IPS DF 4.7 (cell line): ENCODE data around the gene KLHL3.

Experiments
- DNase-seq: peaks from one replicate; pipeline ENCODE4 v3.0.0-alpha.2; 2013; ENCODE audit warnings: low spot score; ENCODE audit errors: extremely low read depth

Gene KLHL3

DNA sequence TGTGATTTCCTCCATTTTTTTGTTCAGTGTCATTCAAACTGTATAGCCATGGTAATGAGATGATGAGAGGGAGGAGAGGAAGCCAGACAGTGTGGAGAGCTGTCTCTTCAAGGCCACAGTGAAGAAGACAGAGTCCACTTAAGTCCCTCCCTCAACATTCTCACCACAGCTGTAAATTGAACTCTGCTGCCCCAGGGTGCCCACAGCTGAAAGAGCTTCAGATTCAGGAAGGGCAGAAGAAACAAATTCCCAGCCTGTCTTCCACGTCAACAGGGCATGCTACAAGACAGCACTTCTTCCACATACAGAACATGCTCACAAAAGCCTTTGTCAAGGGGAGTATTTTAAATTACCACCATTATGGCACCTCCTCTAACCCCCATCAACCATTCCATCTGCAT, 100.4 kb downstream of the KLHL3 start:
- no peak for DNase-seq

GRCh38 chr5:137633896-137634295, 102.0 kb downstream of the KLHL3 start:
- no peak for DNase-seq

GRCh38 chr5:137632716-137633115, 103.2 kb downstream of the KLHL3 start:
- DNase-seq: no peak

- no peak for DNase-seq
Measured at GRCh38 chr5:137631453-137631852, 104.4 kb downstream of the KLHL3 start.

- DNase-seq: no peak
Measured at GRCh38 chr5:137630972-137631370, 104.9 kb downstream of the KLHL3 start.

DNA sequence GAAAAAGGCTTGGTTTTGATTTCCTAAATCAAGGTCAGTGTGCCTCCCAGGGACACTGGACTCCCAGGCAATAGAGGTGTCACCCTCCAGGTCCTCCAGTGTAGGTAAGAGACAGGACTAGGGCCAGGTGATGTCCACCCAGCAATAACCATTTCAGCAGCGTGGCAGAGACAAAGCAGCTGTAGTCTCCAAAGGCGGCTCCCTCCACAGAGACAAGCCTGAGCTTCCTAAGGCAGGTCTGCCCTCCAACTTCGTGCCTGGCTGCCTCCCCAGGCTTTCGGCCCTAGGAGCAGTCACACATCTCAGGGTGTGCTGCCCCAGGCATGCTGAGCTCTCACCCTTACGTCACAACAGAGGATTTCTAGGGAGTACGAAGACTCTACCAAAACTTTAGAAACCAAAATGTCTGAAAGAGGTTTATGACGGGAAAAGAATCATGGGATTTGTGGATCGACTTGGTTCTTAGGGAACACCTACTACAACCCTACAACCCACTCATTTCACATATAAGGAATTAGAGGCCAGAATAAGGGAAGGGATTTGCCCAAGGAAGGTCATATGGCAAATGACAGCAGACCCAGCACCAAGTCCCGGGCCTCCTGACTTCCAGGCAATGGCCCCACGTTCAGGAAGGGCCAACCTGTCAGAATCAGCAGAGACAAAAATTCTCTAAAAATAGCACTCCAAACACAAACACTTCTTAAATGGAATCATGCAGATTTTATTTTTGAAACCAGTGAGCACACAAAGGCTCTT, 105.5 kb downstream of the KLHL3 start:
- DNase-seq: no peak

DNA sequence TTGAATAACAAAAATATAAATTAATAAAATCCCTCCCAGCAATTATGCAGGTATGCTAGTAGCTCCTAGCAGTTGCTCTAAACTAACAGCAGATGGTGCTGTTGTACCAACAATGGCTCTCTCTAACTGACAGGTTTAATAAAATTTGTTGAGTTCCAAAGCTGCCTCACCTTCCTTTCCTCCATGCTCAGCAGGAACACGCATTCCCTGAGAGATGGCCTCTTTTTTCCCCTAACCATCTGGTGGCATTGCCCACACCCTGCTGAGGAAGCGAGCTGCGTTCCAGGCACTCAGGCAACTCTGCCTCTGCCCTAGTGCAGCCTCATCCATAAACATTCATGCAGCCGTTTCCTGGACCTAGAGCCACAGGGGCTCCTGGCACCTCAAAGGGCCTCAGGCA, 106.2 kb downstream of the KLHL3 start:
- DNase-seq: peak; percentile 30

DNA sequence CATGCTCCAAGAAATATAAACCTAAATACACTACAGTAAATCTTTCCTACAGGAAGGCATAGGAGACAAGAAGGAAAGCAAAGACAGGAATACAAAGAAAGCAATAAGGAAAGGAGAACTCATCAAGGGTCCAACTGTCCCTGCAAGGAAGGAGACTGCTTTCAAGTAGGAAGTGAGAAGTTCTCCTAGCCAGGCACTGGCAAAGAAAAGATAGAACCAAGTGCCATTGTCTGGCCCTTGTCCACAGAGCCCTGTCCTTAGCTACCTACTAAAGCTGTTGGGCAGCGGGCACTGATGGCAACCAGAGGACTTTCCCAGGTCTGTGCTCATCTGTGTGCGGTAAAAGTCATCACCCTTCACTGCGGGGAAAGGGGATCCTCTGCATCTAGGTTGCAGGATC, 108.2 kb downstream of the KLHL3 start:
- no peak for DNase-seq

- no peak for DNase-seq
Measured at GRCh38 chr5:137627293-137627692, 108.6 kb downstream of the KLHL3 start.

DNA sequence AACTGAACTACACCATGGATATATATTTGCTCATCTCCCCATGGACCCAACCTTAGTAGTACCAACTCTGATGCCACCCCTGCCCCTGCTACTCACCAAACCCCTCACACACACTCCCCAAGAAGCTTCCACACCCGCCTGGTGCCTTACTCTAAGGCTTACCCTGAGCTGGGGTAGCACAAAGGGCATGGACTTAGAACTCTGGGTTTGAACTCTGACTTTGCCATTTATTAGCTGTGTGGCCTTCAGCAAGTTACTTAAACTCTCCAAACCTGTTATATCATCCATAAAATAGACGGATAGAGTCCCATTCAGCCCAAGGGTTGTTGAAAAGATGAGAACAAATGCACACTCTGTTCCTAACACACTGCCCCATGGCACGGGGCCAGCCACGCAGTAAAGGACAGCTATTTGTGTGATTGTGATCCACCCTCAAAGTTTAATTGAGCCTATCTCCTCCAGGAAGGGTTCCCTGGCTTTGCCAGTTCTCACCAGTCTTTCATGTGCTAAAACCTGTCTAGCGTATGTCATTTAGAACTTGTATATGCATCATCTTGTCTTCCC, 111.0 kb downstream of the KLHL3 start:
- DNase-seq: no peak

- no peak for DNase-seq
Measured at GRCh38 chr5:137622850-137623249, 113.0 kb downstream of the KLHL3 start.

DNA sequence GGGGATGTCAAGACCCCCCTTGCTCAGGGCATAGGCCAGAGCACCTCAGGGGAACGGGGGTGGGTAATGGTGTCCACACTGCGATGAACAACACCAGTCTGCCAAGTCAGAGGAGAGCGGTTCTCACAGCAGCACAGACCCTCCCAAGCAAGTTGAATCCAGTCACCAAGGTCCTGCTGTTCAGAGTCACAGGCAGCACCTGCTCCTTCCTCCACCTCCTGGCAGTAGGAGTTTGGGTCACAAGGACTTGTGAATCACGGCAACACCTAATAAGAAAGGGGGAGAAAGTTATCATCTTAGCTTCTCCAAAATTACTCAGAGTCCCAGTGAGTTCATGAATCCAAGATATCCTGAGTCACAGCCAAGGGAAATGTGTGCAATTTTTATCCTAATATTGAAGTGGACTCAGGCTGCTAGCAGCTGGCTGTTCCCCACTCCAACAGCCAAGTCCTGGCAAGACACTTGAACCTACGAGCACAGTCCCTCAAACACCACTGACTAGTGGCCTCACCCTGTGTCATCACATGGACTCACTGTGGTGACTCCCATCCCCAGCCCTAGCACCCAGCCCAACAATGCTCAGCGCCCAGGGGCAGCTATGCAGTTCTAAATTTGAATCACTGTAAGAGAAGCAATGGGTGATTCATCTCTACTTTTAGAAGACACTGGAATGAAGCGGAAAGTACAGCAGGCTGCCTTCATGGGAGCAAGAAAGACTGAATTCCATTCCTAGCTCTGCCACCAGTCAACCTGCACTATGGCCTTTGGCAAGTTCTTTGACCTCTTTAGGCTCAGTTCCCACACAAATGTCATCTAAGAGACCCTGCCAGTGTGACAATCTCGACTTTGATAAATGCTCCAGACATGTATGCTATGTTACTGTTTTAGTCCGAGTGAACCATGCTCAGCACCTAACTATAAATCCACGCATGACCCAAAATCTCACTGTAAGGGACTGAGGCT, 113.7 kb downstream of the KLHL3 start:
- DNase-seq: no peak

DNA sequence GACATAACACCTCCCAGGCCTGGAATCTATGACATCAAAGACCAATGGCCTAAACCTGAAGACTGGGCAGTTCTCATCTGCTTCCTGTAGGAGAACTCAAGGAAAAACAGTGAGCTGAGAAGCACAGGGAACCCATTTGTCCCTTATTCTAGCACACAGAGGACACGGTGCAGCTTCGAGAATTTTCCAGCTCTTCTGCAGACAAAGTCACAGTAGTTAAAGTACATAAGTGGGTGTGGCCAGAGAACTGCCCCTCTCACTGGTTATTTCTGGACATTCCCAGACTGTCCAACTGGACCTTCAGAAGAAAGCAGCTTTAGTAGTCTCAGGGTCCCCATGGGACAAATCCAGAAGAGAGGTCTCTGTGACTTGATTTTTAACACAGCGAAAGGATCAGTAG, 114.6 kb downstream of the KLHL3 start:
- no peak for DNase-seq

GRCh38 chr5:137619191-137619870, 116.6 kb downstream of the KLHL3 start:
- DNase-seq: no peak

- DNase-seq: no peak
Measured at GRCh38 chr5:137618476-137618875, 117.4 kb downstream of the KLHL3 start.

GRCh38 chr5:137617528-137618205, 118.2 kb downstream of the KLHL3 start:
- DNase-seq: no peak

- no peak for DNase-seq
Measured at GRCh38 chr5:137616046-137616445, 119.8 kb downstream of the KLHL3 start.

DNA sequence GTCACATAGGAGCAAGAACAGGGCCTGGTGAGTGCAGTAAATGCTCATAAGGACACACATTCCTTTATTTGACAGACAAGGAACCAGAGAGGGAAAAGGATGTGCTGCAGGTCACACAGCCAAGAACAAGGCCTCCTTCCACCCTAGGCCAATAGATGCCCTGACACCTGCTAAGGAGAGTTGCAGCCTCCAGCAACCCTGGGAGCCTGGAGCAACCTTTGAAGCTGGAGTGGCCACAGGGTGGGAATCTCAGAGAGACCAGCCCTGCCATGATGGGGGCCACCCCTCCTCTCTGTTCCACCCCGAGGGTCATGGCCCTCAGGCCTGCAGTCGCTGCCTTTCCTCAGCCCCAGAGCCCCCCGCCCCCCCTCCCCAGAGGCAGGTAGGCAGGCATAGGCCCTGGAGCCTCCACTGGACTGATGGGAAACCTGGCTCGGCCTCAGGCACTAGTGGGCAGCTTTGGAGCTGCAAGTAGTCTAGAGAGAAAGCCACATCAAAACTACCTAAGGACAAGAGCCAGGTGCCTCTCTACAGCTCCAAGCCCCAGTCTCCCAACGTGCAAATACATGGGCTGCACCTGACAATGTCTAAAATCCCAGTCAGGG, 120.6 kb downstream of the KLHL3 start:
- no peak for DNase-seq

GRCh38 chr5:137613554-137614265, 122.2 kb downstream of the KLHL3 start:
- DNase-seq: no peak

DNA sequence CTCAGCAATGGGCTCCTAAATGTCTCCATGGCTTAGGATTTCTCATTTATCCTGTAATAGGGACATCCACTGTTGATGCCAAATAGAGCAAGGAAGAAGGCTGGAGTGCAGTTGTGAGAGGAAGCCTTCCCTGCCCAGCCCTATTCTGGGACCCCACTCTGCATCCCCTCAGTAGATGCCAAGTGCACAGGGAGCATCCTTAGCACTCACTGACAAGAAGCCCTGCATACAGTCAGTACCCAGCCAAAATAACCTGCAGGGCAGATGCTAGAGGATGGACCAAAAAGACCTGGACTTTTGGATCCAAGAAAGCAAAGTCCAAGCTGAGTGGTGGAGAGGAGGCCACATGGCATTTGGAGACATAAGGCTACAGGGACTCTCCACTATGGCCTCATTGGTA, 123.3 kb downstream of the KLHL3 start:
- no peak for DNase-seq
